Measurements from ENCODE around the gene ISYNA1. TPM values are rescaled to one million over a fixed set of nuclear protein-coding genes. Genes with fewer than 3 reads are reported as not detected.
A peak's percentile ranks its signal among the peaks of the same experiment; 100 is the strongest.

ISYNA1 gene
- total RNA-seq, 1 donor = 48.4 TPM

DNA sequence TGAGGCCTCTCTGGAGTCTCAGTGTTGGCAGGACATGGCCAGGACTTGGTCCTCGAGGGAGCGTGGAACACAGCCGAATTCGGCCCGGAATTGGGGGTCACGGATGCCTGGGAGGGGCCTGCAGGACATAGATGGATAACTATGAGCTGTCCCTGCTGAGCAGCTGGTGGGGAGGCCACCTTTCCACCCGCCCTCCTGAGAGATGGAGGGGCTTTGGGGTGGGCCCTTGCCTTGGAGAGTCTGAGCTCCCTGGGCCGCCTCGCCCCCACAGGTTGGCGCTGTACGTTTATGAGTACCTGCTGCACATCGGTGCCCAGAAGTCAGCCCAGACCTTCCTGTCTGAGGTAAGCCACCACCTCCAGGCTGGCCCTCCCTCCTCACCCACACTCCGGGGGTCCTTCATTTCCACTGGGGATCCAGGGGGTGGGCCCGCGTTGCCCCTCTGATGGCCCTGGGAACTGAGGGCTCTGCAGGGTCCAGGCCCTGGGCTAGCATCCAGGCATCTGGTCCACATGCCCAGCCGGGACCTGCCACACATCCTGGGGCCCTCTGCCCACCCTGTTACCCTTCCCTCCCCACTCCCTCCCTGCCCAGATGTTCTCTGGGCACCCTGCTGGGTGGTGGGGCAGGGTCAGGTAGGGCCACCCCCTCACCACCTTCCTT, 10.7 kb downstream of the ISYNA1 start:
- H3K4me3 ChIP-seq (ENCODE audit: low read depth, low read length) = no peak overlapping the region
- TF ChIP-seq, protein P1, sequence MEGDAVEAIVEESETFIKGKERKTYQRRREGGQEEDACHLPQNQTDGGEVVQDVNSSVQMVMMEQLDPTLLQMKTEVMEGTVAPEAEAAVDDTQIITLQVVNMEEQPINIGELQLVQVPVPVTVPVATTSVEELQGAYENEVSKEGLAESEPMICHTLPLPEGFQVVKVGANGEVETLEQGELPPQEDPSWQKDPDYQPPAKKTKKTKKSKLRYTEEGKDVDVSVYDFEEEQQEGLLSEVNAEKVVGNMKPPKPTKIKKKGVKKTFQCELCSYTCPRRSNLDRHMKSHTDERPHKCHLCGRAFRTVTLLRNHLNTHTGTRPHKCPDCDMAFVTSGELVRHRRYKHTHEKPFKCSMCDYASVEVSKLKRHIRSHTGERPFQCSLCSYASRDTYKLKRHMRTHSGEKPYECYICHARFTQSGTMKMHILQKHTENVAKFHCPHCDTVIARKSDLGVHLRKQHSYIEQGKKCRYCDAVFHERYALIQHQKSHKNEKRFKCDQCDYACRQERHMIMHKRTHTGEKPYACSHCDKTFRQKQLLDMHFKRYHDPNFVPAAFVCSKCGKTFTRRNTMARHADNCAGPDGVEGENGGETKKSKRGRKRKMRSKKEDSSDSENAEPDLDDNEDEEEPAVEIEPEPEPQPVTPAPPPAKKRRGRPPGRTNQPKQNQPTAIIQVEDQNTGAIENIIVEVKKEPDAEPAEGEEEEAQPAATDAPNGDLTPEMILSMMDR (IDR thresholded peaks at IDR 0.05; ENCODE audit: insufficient read depth, low read depth, low read length) = no peak
- DNase-seq (ENCODE audit: low read depth) = no peak

DNA sequence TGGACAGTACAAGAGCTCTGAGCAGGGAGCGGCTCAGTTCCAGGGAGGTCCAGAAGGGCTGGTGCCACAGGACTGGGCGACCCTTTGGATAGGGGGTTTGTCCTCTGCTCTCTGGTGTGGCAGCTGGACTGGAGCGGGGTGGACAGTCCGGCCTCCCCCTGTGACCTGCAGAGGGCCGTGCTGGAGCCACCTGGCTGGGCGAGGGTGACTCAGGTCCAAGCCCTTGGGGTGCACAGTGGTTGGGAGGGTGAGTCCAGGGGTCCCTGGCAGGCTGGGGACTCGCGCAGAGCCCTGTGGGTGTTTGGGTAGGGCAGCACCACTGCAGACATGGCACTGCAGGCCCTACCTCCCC, 11.5 kb downstream of the ISYNA1 start:
- no peak for DNase-seq (ENCODE audit: low read depth)
- TF ChIP-seq, protein P1 (IDR thresholded peaks at IDR 0.05; ENCODE audit: insufficient read depth, low read depth, low read length) = no peak
- H3K4me3 ChIP-seq (ENCODE audit: low read depth, low read length) = no peak overlapping the region

DNA sequence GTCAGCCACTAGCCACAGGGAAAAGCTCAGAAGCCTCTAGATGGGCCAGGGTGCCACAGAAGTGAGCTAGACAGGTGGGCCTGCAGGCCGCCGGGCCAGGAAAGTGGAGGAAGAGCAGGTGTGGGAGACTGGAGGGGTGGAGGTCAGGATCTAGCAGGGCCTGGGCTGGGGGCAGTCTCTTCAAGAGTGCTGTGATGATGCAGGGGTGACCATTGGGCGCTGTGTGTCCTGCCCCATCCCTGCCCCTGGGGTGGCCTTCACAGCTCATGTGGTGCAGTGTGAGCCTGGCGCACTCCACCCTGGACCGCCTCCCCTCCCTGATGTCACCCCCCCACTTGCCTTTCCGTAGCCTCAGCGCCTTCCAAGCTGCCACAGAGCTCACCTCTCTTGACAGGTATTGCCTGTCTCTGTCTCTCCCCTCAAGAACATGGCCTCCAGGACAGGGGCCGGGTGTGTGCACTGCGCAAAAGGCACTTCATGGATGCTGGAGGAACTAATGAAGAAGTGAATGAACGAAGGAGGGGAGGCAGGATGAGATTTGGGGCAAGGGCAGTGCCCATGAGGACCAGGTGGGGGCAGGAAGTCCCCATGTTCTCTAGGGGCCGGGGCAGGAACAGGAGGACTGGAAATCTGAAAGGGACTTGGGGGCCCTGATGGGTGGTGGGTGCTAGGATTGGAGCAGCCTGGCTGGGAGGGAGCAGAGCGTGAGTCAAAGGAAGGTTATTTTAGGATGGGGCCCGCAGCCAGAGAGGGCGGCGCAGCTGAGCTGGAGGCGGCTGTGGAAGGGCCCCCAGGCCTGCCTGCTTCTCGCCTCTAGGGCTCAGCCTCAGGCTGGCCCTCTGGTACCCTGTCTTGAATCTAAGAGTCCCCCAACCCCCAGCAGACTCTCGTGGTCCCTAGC, 12.2 kb downstream of the ISYNA1 start:
- TF ChIP-seq, protein P1 (IDR thresholded peaks at IDR 0.05; ENCODE audit: insufficient read depth, low read depth, low read length) = no peak
- peak; percentile 59 for DNase-seq (ENCODE audit: low read depth)
- H3K4me3 ChIP-seq (ENCODE audit: low read depth, low read length) = no peak overlapping the region

DNA sequence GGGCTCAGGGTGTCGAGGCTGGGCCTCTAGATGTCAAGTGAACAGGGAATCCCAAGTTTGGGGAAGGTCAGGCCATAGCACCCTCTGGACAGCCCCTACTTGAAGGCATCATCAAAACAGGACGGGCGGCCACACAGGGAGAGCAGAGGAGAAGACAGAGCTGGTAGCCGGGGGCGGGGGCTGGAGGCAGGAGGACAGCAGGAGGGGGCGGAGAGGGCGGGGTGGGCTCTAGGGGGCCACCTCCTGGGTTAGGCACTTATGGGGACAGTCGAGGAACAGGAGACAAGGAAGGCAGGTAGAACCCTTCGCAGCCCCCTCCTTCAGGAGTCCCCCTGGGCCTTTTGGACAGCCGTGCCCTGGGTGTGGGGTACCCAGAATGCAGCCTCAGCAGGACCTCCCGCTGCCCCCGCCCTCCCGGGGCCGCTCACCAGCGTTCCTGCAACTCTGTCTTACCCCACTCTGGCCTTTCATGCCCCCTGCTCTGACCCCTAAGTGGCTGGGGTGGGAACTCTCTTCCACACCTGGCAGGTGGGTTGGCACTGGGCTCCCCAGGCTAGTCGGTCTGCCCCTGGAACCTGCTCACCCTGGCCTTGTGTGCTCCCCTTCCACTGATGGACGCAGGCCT, 12.9 kb downstream of the ISYNA1 start:
- DNase-seq (ENCODE audit: low read depth) = no peak
- TF ChIP-seq, protein P1 (IDR thresholded peaks at IDR 0.05; ENCODE audit: insufficient read depth, low read depth, low read length) = no peak
- no peak overlapping the region for H3K4me3 ChIP-seq (ENCODE audit: low read depth, low read length)

DNA sequence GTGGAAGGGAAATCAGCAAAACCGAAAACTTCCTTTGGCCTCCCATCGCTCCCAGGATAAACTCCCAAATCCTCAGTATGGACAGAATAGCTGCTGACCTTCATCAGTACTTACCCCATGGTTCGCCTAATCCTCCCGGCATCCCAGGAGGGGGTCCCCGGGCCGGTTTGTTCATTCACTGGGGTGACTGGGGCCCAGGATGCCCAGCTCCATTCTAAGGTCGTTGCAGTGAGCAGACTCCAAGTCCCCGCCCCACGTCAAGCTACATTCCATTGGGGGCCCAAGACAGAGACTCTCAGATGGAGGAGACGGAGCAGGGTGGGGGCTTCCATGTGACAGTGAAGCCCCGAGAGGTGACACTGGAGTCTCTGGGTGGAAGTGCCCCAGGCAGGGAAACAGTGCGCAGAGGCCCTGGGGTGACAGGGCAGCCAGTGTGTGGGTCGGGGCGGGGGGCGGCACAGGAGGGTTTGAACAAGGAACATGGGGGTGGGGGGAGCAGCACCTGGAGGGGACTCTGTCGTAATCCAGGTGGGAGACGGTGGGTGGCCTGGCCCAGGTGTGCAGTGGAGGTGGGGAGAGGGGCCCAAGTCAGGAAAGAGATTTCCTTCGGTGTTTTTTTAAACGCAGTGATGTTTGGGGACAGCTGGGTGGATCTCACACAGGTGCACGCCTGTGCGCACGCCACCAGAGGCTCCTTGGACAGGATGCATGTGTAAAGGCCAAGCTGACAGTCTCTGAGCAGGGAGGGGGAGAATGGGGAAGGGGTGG, 13.6 kb downstream of the ISYNA1 start:
- DNase-seq (ENCODE audit: low read depth) = no peak
- no peak overlapping the region for H3K4me3 ChIP-seq (ENCODE audit: low read depth, low read length)
- TF ChIP-seq, protein P1 (IDR thresholded peaks at IDR 0.05; ENCODE audit: insufficient read depth, low read depth, low read length) = no peak

DNA sequence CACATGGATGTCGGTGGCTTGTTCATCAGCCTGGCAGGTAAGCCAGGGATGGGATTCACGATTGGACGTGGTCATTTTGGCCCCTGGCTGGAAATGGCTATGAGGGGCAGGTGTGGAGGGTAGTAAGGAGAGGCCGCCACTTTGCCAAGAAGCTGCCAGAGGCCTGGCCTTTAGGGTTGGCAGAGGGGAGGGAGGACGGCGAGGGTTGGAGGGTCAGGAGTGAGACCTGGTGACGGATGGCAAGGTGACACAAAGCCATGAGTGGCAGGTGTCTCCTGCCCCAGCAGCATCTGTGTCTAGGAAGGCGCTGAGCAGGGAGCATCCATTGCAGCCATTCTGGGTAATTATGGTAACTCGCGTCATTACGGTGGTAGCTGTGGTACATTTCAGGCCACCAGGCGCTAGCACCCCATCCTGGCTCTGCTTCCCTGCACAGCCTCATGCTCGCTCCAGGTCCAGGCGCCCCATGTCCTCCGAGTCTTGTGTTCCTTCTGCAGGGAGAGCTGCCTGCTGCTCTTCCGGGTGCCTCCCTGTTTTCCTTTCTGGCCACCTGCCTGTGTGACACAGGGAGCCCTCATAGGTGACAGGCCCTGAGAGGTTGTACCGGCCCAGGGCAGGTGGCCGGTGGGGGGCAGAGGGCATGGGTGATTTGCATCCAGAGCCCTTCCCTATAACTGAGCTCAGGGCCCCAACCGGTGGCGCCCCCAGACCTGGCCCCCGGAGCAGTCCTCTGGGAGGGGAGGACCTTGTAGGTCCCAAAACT, 14.5 kb downstream of the ISYNA1 start:
- H3K4me3 ChIP-seq (ENCODE audit: low read depth, low read length) = no peak overlapping the region
- TF ChIP-seq, protein P1 (IDR thresholded peaks at IDR 0.05; ENCODE audit: insufficient read depth, low read depth, low read length) = no peak
- no peak for DNase-seq (ENCODE audit: low read depth)
